ENCODE results near the gene KIRREL3.

Gene KIRREL3

DNA sequence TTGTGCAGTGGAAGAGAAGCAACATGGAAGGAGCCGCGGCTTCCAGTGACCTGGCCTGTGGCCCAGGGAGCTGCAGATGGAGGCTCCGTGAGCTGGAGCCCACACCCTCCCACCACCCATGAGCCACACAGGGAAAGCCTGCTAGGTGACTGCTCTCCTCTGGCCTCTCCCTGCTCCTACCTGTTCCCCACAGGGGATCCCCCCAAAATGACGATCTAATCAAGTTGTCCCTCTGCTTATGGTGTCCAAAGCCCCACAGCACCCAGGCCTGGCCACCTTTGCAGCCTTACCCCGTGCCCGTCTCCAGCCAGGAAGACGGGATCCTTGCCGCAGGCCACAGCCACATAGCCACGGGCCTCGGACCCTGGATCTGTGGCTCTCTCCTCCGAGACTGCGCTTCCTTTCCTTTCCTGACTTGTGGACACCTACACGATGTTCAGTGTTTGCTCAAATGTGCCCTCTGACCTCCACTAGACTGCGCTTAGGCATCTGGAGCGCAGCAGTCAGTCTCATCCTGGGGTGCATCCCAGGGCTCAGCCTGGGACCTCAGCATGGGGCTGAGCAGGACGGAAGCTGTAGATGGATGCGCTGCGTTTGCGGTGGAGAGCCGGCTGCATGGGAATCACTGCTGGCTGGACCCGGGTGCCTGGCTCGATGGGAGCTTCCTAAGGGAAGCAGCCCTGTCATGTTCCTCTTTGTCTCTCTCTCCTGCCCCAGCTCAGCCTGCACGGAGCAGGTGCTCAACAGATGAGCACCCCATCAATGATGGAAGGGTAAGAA lies 511.8 kb downstream of the KIRREL3 start:
- DNase-seq (ENCODE audit: low read depth in 2 of 2), result no peak

- DNase-seq (ENCODE audit: low read depth in 2 of 2), result no peak
Measured at GRCh38 chr11:126487711-126488110, 512.9 kb downstream of the KIRREL3 start.

GRCh38 chr11:126485986-126486635 lies 514.5 kb downstream of the KIRREL3 start:
- DNase-seq (ENCODE audit: low read depth in 2 of 2), result no peak

- peak in 1 of 2 experiments; percentile 9 for DNase-seq (ENCODE audit: low read depth in 2 of 2)
Measured at GRCh38 chr11:126485021-126485792, 515.4 kb downstream of the KIRREL3 start.

- DNase-seq (ENCODE audit: low read depth in 2 of 2), result peak in 1 of 2 experiments; percentile 50
Measured at GRCh38 chr11:126484266-126484665, 516.3 kb downstream of the KIRREL3 start.

- DNase-seq (ENCODE audit: low read depth in 2 of 2), result no peak
Measured at GRCh38 chr11:126483621-126484195, 516.9 kb downstream of the KIRREL3 start.

DNA sequence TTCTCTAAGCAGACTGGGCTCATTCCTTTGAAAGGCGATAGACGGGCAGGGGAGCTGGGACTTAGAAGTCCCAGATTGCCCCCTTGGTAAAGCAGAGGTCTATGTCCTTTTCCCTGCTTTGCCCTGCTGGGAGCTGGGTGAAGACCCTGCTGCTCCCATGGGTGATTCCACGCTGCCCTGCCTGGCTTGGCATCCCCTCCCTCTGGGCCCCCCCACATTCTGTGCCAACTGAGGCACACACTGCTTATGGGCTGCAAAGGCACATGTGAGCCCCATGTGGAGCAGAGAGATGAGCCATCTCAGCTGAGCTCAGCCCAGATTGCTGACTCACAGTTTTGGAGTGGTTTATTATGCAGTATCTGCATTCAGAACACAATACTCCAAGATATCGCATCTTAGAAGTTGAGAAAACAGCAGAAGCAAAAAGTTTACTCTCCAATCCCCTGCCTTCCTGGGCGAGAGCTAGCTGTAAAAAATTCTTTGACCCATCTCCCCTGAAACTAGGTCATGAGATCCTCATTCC lies 517.9 kb downstream of the KIRREL3 start:
- no peak for DNase-seq (ENCODE audit: low read depth in 2 of 2)

- no peak for DNase-seq (ENCODE audit: low read depth in 2 of 2)
Measured at GRCh38 chr11:126481303-126481680, 519.3 kb downstream of the KIRREL3 start.

DNA sequence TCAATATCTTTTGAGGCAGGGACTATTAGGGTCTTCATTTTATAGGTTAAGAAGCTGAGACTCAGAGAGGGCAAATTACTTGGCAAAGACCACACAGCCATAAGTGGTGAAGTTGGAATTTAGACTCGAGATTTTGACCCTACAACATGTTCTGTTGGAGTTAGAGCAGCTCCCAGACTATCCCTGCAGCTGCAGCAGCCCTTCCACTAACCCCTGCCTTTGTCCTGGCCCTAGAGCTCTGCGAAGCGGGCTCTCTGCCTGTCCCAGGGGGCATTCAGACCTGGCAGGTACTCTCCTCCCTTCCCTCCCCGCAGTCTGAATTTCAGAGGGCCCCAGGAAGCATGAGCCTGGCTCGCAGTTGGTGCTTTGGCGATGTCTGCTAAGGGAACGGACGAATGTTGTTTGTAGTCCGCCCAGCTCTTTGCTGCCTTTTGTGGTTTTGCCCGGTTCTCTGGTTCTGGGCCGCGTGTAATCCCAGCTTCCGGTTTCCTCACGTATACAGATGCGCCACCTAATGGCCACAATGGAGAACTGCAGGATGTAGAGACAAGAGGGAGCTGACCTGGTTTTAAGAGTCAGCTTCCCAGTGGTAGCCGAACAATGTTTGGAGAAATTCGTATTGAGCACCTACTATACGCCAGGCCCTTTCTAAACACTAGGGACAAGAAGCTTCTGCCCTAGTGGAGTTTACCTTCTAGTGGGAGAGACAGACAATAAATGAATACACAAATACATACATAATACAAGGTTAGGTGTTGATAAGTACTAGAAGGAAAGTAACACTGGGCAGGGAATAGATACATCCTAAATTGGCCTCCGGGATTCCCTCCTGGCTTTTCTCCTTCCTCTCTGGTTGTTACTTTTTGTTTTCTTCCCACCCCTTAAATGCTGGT lies 519.9 kb downstream of the KIRREL3 start:
- DNase-seq (ENCODE audit: low read depth in 2 of 2), result peak; percentile 66 to 67

DNA sequence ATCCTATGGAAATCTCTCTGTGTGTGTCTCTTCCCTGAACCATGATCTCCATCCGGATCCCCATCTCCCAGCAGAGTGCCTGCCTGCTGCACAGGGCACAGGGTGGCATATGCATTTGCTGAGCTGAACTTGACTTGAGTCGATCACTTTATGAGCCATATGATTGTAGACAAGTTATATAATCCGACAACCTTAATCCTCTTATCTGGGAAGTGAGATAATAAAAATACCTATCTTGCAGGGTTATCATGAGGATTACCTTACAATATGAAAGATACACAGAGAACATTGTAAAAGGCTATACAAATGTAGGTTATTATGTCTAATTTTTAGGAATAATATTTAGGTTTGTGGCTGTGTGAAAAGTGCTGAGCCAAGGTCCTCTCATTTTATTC lies 520.6 kb downstream of the KIRREL3 start:
- DNase-seq (ENCODE audit: low read depth in 2 of 2), result no peak

DNA sequence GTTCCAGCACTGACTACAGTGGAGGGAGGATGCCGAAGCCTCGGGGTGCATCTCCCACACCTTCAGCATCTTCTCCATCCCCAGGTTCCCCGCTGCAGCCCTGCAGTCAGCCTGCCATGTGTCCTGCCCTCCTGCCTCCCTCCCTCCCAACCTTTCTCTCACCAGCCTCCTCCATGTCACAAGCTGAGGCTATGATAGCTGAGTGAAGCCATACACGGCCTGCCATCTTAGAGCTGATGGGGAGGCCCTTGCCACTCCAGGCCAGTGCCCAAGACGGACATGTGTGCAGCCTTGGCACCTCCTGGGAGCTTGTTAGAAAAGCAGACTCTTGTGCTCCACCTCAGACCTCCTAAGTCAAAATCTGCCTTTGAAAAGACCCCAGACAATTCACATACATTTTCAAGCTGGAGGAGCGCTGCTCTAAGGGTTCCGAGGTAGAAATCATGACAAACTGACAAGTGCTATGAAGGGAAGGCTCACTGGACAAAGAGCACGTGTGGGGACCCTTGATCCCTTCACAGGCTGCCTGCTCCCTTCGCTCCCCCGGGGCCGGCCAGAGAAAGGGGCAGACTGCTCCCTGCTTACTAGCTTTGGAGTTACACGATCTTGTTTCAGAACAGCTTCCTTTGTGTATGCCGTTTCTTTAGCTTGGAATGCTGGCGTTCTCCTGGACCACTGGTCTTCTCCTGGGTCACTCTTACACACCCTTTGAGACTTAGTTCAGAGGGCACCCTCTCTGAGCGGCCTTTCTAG lies 521.2 kb downstream of the KIRREL3 start:
- no peak for DNase-seq (ENCODE audit: low read depth in 2 of 2)

- no peak for DNase-seq (ENCODE audit: low read depth in 2 of 2)
Measured at GRCh38 chr11:126478466-126478865, 522.1 kb downstream of the KIRREL3 start.

GRCh38 chr11:126477535-126478305 lies 522.9 kb downstream of the KIRREL3 start:
- no peak for DNase-seq (ENCODE audit: low read depth in 2 of 2)

DNA sequence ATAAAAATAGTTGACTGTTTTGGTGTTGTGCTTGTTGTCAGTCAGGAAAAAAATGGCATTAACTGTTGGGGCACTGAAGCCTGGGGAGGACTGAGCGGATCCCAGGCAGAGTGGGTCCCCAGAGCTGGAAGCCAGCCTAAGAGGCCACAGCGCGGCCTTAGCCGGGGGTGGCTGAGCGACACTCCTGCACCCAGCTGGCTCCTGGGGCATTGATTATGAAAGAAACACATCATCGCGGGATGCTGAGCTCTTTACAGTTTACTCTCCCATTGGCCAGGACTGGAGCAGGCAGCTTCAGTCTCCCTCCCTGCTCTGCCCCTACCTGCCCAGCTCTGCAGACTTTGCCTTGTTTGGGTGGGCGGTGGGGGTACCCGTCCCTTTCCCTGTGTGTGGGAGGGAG lies 523.6 kb downstream of the KIRREL3 start:
- no peak for DNase-seq (ENCODE audit: low read depth in 2 of 2)

DNA sequence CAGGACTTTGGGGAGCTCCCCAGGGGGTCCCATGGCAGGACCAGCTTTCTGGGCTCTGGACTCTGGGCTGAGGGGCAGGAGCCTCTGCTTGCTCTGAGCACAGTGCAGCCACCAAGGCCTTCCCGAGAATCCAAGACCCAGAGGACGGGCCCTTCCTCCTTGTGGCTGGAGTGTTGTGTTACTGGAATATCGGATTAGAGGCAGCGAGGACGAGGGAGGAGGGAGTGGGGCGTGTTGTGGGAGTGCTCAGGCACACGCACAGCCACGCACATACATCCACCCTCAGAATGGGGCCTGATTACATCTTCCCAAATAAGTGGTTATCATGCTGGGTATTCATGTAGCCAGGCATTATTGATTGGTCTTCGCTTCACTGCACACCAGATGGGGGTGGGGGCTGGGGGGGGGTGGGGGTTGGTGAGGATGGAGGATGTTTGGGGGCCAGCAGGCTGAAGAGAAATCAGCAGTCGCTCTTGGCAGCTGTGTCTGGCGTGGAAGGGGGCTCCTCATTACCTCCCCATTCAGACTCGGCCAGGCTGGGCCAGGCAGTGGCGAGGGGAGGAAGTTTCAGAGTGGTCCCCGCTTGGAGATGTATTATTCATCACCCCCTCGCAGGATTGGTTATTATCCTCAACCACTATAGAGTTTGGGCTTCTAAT lies 524.2 kb downstream of the KIRREL3 start:
- DNase-seq (ENCODE audit: low read depth in 2 of 2), result no peak

DNA sequence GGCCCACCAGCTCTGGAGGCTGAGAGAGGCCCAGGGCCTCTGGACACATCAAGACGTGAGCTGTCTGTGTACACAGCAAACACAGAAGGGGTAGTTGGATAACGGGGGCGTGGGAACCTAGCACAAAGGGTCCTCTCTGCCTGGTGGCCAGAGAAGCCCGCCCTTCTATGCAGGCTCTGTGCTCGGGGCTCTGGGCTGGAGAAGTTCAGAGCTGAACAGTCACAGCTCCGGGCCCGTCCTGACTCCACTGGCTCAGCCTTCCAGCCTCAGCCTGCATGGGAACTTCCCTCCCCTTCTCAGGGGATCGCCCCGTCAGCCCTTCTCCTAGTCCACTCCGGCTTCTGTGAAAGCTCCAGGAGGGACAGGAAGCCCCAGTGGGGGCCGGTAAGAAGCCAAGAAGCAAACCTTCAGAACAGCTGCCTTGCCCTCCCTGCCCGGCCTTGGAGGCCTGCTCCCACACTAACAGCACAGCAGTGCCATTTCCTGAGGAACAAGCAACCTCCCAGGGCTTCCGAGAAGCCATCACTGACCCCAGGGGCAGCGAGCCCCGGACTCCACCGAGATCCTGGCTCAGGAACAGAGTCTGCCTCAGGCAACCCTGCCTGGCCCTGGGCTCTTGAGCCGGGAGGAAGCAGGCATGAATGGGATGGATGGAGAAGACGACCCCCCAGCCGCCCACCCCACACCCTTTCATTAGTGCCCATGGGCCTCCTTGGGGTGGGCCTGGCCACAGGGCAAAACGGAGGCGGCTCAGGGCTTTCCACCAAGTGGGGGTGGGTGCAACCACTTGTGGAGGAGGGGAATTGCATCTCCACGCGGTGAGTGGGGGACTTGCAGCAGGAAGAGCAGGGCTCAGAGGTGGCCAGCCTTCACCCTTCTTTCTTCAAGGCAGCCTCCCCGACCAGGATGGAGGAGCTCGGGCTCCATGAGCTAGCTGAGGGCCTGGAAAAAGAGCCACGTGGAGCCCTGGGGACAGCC lies 525.3 kb downstream of the KIRREL3 start:
- DNase-seq (ENCODE audit: low read depth in 2 of 2), result no peak

GRCh38 chr11:126474220-126474619 lies 526.4 kb downstream of the KIRREL3 start:
- DNase-seq (ENCODE audit: low read depth in 2 of 2), result no peak

GRCh38 chr11:126473269-126473668 lies 527.3 kb downstream of the KIRREL3 start:
- no peak for DNase-seq (ENCODE audit: low read depth in 2 of 2)

Measured in fibroblast of skin of left biceps (primary cell).